GM21360 (cell line): ENCODE measurements around the gene EGFR.

Experiments
- ATAC-seq: cut with Tn5 transposase; IDR thresholded peaks from one replicate; pipeline ENCODE4 v1.9.1; 2021; ENCODE audit warnings: mild to moderate bottlenecking, moderate library complexity; ENCODE audit not compliant: unreplicated experiment

Gene EGFR

DNA sequence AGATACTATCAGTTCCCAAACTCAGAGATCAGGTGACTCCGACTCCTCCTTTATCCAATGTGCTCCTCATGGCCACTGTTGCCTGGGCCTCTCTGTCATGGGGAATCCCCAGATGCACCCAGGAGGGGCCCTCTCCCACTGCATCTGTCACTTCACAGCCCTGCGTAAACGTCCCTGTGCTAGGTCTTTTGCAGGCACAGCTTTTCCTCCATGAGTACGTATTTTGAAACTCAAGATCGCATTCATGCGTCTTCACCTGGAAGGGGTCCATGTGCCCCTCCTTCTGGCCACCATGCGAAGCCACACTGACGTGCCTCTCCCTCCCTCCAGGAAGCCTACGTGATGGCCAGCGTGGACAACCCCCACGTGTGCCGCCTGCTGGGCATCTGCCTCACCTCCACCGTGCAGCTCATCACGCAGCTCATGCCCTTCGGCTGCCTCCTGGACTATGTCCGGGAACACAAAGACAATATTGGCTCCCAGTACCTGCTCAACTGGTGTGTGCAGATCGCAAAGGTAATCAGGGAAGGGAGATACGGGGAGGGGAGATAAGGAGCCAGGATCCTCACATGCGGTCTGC, 162.2 kb downstream of the EGFR start:
- ATAC-seq = no peak

GRCh38 chr7:55181762-55182161, 162.9 kb downstream of the EGFR start:
- ATAC-seq = no peak

- no peak for ATAC-seq
These were observed 165.1 kb downstream of the EGFR start for GRCh38 chr7:55183897-55184296.

DNA sequence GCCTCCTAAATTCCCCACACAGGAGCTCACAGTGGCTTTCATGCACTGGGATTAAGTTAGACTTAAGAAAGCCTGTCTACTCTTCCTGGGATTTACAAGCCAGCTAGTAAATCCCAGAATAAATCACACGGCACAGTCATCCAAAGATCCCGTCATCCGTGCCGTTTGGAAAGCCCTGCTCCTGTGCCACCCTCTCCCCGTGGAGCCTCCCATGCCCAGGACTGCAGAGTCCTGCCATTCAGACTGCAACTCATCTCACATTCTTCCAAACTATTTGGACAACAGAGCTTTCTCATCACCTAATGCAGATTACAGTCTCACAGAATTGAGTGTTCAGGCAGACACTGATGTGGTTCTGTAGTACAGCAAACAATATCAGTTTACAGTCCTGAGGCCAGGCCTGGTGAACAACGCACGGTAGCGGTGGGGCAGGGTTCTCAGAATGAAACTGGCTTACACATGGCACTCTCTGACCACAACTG, 166.5 kb downstream of the EGFR start:
- ATAC-seq = no peak

GRCh38 chr7:55185941-55186609, 167.3 kb downstream of the EGFR start:
- no peak for ATAC-seq

DNA sequence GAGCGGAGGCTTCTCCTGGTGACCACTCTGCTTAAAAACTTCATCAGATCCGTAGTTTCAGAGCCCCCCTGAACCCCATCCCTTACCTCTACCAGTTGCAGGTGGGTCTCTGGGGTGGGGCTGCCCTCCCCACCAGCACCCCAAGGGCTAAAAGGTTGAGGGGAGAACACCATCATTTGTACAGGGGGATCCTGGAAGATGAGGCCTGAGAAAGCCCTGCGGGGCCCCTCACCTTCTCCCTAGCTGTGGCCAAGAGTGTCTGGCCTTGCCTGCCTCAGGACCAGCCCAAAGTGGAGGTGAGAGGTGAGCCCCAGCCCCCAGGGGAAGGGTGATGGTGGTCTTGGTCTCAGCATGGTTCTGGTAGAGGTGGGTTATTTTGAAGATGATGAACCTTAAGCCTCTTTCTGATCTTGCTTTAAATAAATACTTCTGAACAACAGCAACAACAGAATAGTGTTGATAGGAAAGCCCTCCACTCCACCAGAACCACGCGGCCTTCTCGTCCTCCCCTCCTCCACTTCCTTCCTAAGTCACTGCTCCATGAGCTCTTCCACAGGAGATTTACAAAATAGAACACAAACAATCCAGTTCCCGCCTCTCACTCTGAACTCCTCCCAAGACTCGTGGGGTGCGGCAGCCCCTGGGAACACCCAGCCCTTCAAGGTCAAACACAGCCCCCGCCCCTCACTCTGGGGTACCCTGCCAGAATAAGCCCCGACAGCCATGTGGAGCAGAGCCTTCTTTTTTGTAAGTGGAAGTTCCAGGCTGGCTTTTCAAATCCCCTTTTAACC, 169.1 kb downstream of the EGFR start:
- no peak for ATAC-seq

DNA sequence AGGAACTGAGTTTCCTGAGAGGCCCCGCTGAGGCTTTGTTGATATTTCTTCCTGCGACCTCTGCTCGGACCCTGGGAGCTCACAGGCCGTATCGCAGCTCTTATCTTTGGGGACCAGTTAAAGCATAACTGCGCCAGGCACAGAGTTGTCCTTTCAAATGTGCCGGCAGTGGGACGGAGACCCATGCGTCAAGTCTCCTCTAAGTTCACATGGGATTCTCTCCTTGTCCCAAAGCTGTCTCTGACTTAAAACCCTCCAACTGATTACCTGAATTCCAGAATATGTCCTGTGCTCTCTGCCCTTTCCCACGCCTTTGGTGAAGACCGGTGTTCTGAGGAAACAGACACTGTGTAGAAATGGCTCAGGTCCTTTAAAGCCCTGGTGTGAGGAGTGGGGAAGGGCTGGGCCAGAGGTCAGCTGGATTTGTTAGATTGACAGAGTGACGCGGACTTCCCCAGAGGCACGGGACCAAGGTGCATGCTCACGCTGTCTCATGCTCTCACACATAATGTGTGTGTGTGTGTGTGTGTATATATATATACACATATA, 169.8 kb downstream of the EGFR start:
- ATAC-seq = no peak

- no peak for ATAC-seq
These were observed 170.4 kb downstream of the EGFR start for GRCh38 chr7:55189146-55189766.

DNA sequence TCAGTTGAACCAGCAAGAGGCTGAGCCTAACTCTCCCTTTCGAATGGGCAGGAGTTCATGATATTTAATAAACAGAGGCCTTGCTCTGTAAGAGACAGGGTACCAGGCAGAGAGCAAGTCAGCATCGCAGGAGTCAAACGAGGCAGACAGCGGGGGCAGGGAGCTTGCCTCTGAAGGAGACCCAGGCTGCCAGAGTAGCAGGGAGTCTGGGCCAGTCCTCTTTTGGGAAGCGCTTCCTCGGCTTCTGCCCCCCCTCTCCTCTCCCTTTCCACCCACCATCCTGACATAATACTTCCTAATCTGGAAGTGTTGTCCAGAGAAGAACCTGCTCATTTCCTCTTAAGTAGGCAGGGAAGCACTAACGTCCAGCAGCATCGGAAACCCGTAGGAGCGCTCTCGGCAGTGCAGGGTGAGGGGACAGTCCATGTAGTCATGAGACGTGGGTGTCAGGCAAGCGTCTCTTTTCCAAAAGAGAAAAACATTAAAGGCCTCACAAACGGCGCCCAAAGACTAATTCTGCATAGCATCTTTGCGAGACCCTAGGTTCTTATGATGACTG, 171.1 kb downstream of the EGFR start:
- no peak for ATAC-seq

GRCh38 chr7:55190511-55191160, 171.8 kb downstream of the EGFR start:
- ATAC-seq = no peak

GRCh38 chr7:55191161-55191925, 172.5 kb downstream of the EGFR start:
- no peak for ATAC-seq

GRCh38 chr7:55191926-55192692, 173.3 kb downstream of the EGFR start:
- ATAC-seq = no peak

- ATAC-seq = no peak
These were observed 173.9 kb downstream of the EGFR start for GRCh38 chr7:55192723-55193122.

GRCh38 chr7:55193245-55193644, 174.4 kb downstream of the EGFR start:
- no peak for ATAC-seq

GRCh38 chr7:55194522-55194921, 175.7 kb downstream of the EGFR start:
- no peak for ATAC-seq

GRCh38 chr7:55198634-55199392, 180.0 kb downstream of the EGFR start:
- ATAC-seq = no peak

GRCh38 chr7:55199418-55199817, 180.6 kb downstream of the EGFR start:
- ATAC-seq = no peak

DNA sequence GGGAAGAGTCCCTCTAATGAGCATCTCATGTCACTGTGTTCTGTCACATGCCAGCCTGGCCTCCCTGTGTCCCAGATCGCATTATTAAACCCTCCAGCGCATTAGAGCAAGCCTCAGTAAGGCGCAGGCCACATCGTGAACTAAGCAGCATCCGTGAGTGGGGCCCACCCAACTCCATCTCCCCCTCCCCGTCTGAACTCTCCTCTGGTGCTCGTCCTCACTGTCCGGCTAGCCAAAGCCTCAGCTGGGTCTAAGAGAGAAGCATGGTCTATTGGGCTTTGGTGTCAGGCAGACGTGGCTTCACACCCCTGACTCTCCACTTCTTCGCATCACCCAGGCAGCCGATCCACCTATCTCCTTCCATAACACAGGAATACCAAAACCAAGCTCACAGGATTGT, 181.6 kb downstream of the EGFR start:
- ATAC-seq = no peak
